HG03432 (cell line): ENCODE data around the gene FAM168A.
"Not testable (repeated sequence)": the region's sequence is repeated elsewhere in the genome, so short reads cannot be mapped to it uniquely, and the experiment has no call there.

Source experiments
- ATAC-seq: cut with Tn5 transposase; IDR thresholded peaks from one replicate; pipeline ENCODE4 v1.9.1; 2021; ENCODE audit warnings: mild to moderate bottlenecking, moderate library complexity; ENCODE audit not compliant: unreplicated experiment

The FAM168A gene

GRCh38 chr11:73597336-73597955, 466 bp downstream of the FAM168A start:
- no peak for ATAC-seq

DNA sequence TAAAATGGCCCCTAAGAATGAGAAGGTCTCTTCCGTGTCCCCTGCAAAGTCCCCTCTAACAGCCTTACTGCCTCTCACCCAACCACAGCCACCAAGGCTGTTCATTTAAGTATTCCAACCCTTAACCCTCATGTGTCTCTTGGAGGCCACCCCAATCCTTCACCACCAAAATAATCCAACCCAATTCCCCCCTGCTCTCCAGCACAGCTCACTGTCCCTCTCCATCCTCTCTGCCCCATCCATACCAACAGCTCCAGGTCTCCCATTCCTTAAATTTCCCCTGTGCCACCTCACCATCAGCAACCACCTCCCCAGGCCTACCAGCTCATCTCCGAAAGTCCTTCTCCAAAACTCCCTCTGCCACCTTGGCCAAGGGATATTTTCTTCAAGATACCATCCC, 1.4 kb downstream of the FAM168A start:
- no peak for ATAC-seq

DNA sequence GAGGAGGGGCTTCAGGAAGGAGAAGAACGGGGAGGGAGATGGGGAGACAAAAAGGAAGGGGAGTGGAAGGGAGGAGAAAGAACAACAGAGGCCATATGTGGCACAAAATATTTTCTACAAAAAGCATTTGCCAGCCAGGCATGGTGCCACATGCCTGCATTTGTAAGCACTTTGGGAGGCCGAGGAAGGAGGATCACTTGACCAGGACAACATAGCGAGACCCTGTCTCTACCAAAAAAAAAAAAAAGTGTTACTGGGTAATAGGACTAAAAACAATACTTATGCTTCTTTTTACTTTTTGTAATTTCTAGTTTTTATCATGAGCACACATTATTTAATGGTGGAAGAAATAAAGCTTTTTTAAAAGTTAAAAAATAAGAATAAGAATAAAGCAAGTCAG, 5.3 kb downstream of the FAM168A start:
- no peak for ATAC-seq

GRCh38 chr11:73591743-73592142, 6.2 kb downstream of the FAM168A start:
- no peak for ATAC-seq

GRCh38 chr11:73590991-73591390, 6.9 kb downstream of the FAM168A start:
- no peak for ATAC-seq

GRCh38 chr11:73586791-73587190, 11.1 kb downstream of the FAM168A start:
- no peak for ATAC-seq

- ATAC-seq: no peak
Observed at GRCh38 chr11:73585834-73586575, 11.9 kb downstream of the FAM168A start.

DNA sequence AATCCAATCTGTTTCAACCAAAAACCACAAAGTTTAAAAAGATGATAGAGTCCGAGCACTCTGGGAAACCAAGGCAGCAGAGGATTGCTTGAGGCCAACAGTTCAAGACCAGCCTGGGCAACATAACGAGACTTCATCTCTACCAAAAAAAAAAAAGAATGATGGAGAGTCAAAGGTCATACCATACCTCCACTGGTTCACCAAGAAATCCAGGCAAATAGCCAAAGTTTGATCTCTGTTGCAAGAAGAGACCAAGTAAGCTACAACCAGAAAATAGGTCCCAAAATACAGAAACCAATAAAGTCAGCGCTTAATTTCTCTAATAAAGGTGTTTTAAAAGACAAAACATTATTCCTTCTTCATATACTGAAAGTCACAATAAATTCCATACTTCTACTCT, 13.1 kb downstream of the FAM168A start:
- no peak for ATAC-seq

DNA sequence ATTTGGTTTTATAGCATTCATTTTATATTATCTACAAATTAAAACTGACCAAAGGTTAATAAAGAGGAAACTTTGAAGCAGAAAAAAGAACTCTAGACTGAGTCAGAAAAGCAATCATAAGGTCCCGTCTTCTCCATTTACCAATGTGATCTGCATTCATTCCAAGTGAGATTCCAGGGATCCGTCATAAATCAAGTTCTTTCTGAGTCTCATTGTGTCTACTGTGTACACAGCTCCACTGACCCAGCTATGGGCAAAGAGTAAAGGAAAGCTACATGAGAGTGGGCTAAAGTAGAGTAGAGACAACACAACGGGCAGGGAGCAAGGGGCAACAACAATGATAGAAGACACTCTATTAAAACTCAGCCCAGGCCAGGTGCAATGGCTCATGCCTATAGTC, 15.3 kb downstream of the FAM168A start:
- ATAC-seq: no peak

GRCh38 chr11:73580749-73581148, 17.2 kb downstream of the FAM168A start:
- ATAC-seq: not testable (repeated sequence)

GRCh38 chr11:73579641-73580434, 18.1 kb downstream of the FAM168A start:
- no peak for ATAC-seq

DNA sequence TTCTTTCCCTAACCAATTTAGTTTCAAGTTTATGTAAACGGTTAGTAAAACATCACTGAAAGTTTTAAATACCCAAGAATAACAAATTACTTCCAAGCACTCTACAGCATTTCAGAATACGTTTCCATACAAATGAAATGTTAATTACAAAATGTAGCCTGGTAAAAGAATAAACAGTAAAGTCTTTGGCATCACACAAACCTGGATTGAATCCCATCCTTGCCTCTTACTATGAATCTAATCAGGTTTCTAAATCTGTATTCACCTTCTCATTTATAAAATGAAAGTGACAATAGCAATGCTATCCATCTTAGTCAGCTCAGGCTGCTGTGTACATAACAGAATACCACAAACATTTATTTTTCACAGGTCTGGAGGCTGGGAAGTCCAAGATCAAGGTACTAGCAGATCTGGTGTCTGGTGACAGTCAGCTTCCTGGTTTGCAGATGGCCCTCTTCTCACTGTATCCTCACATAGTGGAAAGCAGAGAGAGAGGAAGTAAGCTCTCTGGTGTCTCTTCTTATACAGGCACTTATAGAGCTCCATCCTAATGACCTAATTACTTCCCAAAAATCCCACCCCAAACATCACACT, 19.2 kb downstream of the FAM168A start:
- ATAC-seq: no peak

DNA sequence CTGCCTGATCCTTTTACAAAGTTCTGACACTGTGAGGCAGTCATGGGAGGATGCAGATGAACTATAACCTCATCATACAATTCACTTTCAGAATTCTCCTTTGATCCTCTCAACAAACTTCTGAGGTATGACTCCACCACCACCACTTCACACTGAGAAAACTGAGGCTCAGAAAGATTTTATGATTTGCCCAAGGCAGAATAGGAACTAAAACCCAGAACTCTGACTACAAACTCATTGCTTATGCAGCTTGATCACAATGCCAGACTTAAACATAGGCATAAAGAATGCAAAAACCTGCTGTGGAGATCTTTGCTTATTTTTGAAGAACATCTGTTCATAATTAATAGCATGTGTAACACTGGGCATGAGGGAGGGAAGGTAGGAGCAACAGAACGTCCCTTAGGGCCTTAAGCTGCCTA, 20.4 kb downstream of the FAM168A start:
- no peak for ATAC-seq

DNA sequence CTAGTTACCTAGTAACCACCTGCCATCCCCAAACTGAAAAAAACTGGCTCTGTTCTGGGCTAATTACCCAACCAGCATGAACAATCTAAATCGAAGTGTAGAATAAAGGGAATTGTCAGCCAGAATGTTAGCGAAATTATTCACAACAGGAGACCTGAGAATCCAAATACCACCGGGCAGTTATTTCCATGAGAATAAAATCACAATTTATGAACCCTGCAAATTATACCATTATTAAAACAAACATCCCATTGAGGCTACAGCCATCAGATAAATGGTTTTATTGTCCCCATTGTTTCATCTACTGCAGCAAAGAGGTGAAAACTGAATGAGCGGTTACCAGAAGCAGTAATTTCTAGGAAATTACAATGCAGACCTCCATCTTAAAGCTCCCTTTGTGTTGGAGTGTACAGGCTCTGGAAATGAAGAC, 21.7 kb downstream of the FAM168A start:
- no peak for ATAC-seq

GRCh38 chr11:73571982-73572381, 25.9 kb downstream of the FAM168A start:
- ATAC-seq: not testable (repeated sequence)

DNA sequence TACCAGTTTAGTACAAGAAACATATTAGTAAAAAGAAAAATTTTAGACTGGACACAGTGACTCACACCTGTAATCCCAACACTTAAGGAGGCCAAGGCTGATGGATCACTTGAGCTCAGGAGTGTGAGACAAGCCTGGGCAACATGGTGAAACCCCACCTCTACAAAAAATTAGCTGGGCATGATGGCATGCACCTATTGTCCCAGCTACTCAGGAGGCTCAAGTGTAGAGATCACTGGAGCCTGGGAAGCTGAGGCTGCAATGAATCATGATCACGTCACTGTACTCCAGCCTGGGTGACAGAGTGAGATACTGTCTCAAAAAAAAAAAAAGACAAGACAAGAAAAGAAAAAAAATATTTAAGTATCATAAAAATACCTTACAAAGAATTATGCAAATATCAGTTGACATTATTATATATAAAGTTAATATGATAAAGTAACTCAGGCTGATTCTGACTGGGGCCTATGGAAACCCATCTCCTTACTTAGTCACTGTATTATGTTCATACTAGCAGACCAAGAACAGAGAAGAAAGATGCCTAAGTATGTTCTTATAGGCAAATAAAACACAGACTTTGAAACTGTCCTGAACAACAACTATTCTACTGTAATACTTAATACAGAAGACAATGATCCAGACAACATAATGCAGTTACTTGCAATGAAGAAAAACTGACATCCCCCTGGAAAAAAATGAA, 27.3 kb downstream of the FAM168A start:
- no peak for ATAC-seq

GRCh38 chr11:73566977-73567755, 30.7 kb downstream of the FAM168A start:
- no peak for ATAC-seq

DNA sequence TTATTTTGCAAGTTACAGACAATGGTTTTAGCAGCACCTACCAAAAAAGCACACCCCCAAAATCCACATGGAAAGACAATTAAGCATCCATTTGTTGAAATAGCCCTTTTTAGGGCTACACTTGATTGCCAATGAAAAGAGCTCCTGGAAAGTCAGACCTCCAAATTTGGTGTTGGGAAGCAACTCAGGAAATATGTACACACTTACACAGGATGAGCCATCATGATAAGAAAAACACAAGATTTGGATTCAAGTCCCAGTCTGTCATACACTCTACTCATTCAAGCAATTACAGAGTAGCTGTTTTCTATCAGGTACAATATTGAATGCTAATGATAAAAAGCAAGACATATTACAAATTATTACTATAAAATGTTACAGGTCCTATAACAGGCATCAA, 31.5 kb downstream of the FAM168A start:
- no peak for ATAC-seq

- no peak for ATAC-seq
Observed at GRCh38 chr11:73565804-73566203, 32.1 kb downstream of the FAM168A start.

DNA sequence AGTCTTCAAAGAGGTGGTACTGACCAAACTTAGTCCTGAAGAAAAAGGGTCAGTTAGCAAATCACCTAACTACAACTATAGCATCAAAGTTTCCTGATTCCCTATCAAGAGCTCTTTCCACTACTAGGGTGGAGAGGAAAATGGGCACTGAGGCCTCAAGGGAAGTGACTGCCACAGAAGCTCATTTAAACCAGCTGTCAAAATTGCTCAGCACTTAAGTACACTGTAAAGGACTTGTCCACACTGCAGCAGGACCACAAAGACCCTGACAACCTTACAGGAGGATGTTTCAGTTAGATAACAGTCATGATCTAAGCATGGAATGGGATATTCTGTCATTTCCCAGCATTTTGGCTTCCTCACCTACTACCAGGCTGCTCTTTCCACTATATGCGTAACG, 33.0 kb downstream of the FAM168A start:
- no peak for ATAC-seq
